Activated CD8-positive, alpha-beta memory T cell treated with anti-CD3 and anti-CD28 coated beads, Interleukin-2, amount 50 U/mL, for 1 hour (primary cell): ENCODE data around the gene DNAJC27.

Experiments used
- DNase-seq: peaks from one replicate; pipeline ENCODE4 v3.0.0-alpha.2; 2020; ENCODE audit errors: extremely low read depth

The DNAJC27 gene

DNA sequence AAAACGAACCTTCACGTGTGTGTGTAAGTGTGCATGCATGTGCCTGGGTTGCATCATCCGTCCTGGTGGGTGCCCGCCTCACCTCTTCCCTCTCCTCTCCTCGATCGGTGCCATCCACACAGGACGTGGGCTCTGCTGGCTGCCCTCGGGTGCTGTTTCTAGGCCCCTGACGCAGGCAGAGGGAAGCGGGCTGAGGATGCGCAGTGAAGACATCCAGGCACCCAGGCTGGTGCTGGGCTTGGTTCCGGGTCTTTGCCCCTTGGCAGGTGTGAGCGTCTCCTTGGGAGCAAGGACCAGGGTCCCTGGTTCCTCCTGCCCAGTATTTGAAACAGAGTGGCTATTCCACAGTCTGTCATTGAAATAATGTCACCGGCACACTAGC, 45.5 kb downstream of the DNAJC27 start:
- DNase-seq, result no peak

DNA sequence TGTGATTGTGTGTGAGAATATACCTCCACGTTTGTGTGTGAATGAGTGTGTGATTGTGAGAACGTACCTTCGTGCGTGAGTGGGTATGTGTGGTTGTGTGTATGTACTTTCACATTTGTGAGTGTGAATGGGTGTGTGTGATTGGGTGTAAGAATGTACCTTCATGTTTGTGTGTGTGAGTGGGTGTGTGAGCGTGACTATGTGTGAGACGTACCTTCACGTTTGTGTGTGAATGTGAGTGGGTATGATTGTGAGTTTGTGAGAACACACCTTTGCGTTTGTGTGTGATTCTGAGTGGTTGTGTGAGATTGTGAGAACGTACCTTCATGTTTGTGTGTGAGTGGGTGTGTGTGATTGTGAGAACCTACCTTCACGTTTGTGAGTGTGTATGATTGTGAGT, 45.9 kb downstream of the DNAJC27 start:
- DNase-seq, result no peak

DNA sequence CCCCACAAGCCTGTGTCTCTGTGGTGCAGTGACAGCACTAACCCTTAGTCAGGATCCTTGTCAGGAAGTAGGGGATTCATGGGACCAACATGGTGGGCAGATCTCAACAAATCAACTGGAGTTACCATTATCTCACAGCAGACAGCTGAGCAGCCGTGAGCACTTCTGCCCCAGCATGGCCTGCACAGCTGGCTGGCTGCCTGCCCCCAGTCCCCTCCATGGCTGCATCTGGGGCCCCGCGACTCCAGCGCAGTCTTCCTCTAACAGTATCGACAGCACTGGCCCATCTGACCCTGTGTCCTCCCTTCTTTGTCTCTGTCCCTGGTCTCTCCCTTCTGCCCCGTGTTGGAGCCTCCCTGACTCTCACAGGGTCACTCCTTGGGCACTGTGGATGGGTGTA, 47.0 kb downstream of the DNAJC27 start:
- DNase-seq, result no peak

DNA sequence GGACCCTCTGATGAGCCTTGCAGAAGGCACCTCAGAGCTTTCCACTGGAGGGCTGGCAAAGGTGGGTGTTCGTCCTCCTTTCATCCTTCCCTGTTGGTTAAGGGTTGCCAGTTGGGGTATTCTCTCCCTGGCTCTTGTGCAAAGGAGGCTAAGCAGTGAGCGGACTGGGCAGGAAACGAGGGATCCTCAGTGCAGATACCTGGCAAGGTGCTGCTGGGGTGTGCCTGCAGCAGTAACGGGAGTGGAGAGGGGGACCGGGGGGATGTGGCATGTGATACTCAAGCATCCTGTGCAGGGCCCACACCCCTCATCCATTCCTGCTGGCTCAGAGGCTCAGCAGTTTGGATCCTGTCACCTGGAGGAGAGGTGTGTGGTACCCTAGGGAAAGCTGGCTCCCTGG, 47.5 kb downstream of the DNAJC27 start:
- DNase-seq, result no peak

DNA sequence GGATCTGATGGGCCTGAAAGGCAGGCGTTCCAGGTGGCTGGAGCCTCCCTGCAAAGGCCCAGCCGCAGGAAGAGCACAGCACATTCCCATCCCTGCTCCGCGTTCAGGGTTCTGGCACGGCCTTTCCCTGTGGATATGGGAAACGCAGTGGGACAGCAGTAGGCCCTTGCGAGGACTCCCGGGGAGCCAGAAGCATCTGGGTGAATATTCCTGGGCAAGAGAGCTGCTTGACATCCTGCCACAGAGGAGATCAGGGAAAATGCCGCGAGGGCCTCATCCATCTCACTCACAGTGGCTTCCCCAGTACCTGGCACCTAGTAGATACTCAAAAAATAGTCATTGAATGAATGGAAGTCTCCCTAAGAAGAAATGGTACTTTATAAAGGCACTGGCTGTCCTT, 48.6 kb downstream of the DNAJC27 start:
- no peak for DNase-seq

DNA sequence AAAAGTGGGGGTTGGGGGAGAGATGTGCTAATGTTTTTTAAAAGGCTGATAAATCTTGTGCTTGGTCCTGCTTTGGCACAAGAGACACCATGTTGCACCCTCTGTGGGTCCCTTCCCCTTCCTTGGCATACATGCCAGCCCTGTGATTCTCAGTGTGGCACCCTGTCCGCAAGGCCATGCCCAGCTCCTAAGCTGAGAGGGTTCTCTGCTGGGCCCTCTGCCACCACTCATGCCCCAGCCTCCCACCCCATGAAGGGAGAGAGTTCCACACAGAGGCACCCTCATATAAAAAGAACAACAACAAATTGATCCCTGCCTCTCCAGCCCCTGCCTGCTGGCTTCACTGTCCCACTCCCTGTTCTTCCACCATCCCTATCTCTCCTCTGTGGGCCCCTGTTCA, 49.2 kb downstream of the DNAJC27 start:
- no peak for DNase-seq

DNA sequence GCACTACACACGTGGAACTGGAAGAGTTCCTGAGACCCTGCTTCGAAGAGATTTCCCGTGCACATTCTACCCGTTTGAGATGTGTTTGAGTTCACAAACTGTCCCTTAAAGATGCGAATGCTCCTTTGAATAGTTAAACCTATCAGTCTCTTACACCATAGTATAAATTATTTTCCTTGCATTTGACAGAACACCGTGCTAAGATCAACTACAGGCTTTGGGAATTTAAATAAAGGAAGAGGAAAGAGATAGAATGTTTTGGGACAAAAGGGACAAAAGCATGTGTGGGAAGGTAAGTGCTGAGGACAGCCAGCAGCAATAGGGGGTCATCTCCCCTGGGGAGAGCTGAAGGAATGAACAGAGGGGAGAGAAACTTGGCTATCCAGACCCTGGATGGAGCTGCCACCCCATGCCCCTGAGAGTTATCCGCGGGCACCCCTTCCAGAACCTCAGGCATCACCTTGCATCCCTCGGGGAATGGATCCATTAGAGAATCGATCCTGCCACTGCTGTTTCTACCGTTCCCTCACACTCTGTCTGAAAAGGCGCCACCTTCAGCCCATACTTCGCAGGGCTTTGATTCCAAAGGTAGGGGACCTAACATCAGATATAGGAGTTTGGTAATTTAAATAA, 50.8 kb downstream of the DNAJC27 start:
- DNase-seq, result no peak

DNA sequence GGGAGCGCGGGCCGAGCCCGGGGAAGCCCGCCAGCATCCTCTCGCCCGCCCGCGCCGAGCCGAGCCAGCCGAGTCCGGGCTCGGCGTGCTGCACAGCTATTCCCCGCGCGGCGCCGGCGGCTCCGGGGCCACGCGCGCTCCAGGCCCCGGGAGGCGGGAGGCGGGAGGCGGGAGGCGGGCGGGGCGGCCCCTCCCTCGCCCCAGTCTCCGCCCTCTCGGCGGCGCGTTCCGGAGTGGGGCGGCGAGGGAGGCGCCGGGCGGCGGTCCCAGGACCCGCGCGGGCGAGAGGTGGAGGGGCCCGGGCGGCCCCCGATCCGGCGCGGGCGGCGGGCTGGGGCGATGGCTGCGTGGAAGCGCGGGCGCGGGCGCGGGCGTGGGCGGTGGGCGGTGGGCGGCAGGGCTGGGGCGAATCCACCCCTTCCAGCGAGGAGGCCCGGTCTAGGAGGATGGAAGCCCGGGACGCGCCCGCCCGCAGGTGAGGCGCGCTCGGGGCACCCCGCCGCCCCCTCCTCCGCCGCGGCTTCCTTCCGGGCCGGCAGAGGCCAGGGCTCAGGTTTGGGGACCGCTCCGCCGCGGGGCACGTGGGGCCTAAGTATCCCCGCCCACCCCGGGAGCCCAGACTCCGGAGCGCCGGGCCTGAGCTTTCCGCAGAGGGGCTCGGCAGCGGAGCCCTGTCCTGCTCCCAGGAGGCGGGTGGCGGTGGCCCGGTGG, 51.5 kb downstream of the DNAJC27 start, which contains the start of gene ADCY3:
Gene ADCY3, minus strand, starts transcription at position 140 of the 711 bp plus-strand sequence. CDS start 1,250 bp downstream, outside the sequence.
- no peak for DNase-seq

DNA sequence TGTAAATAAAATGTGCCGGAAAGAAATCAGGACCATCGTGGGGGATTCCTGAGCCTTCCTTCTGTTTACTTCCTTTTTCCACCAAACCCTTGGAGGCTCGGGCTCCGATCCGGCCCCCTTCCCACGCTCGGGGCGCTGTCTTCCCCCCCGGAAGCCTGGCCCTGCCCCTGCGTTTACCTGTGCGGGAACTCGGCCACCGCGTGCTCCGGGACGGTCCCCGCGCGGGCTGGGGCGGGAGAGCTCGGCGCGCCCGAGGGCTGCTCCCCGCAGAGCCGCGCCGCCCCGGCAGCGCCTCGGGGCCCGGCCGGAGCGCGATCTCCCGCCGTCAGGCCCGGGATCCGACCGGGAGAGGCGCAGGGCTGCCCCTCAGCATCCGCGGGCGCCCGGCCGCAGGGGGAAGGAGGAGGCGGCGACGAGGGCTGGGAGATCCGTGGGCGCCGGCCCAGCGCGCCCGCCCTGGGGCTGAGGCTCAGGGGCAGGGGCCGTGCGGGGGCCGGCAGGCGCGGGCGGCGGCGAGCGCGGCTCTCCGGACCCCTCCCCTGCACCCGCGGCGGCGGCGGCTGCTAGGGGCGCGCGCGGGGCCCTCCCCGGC, 52.2 kb downstream of the DNAJC27 start:
- no peak for DNase-seq

DNA sequence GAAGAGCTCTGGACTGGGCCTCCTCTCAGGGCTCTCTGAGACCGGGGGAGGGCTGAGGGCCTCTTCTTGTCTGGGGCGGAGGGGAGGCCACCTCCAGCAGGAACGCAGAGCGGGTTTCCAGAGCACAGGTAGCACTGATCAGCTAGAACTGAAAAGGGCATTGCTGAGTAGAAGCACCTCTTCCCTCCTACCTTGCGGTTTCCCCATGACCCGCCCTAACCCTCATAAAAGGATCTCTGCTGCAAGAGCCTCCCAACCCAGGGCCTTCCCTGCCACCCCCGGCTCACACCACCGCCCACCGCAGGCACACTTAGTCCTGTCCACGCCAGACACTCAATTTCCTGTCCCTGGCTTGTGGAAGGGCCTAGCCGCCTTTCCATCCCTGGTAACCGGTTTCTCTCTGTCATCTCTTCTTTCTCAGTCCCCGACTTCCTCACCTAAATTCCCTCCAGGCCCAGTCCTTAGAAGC, 52.7 kb downstream of the DNAJC27 start:
- peak; percentile 28 for DNase-seq

DNA sequence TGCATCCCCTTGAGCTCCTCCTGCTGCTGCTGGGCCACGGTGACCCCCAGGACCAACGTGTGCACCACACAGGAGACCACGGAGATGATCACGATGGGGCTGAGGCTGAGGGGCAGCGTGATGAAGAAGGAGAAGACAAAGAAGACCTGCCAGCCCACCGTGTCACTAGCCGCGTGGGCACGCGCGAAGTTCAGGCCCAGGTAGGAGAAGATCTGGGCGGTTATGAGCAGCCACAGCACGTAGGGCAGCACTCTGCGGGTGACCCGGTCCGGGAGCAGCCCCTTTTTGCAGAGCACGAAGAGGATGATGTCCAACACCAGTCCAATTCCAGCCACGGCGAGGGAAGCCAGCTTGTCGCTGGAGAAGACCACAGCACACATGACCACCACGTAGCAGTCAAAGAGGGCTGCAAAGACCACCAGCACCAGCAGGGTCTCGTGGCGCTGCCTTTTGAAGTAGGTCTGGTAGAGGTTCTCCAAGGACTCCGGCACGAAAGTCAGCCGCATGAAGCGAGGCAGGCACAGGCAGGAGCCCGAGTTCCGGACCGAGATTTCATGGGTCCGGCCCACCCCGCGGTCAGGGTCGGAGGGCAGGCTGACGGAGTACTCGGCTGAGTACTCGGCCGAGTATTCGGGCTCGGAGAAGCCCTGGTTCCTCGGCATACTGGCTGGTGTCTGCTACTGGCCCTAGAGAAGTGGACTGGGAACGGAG, 53.3 kb downstream of the DNAJC27 start:
- no peak for DNase-seq

DNA sequence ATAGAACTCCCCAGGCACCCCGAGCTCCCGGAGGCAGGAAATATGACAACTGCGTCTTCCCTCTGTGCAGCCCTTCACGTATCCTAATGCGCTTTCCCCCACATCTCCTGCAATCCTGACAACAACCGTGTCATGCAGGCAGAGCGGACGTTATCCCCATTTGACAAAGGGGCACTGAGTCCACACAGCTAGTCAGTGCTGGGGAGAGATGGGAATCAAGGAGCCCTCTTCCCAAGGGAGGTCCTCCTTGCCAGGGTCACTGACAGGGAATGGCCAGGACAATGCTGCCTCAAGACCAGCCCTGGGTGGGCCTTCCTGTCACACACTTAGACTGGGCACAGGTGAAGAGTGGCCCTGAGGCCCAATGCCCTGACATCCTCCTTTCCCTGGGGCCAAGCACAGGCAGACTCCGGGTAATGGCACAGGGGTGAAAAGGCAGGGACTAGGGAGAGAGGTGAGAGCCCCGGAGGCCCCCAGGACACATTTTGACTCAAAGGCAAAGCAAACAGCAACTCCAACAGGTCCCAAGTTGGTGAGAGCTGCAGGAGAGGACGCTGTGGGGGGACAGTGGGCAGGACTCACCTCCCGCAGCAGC, 53.9 kb downstream of the DNAJC27 start:
- no peak for DNase-seq

DNA sequence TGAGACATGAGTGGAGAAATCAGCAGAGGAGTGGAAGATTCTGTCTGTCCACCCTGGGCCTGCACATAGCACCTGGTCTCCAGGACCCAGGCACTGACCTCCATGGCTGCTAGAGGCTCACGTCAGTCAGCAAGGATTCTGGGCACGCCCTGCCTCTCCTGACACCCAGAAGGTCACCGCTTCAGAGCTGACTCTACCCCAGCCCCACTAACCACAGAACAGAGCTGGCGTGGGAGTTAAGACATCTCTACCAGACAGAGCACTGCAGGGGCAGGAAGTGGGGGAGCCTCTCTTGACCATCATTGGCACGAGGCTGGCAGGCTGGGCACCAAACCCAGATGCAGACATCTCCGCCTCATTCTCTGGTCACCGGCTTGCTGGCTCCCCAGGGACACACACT, 54.7 kb downstream of the DNAJC27 start:
- DNase-seq, result no peak

DNA sequence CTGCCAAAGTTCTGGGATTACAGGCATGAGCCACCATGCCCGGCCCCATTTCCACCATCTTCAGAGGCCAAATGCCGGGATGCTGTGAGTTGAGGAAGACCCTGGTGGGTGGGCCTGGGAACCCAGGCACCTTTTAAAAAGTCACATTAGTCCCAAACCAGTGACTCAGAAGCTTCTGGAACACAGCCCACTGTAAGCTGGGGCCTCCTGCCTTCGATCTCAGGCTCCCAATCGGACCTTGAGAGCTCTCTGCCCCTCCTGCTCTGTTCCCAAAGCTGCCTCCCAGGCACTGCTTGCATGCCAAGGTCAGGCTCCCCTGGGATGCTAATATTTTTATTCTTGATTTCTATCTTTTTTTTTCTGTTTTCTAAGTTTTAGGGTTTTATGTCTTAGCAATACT, 56.0 kb downstream of the DNAJC27 start:
- DNase-seq, result no peak

DNA sequence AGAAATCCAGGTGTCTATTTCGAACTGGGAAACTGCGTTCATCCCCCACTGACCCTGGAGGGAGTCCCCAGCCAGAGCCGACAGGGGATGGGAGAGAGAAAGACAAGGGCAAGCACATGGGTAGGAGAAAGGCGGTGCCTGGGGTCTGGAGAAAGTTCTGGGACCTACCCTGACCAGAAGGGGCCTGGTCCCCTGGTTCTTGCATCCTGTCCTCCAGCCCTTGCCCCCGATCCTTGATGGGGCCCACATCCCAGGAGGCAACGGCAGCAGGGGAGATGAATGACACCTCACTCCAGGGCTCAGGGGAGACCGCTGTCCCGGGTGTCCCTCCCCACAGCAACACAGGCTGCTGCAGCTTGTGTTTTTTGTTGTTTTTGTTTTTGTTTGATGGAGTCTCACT, 56.6 kb downstream of the DNAJC27 start:
- DNase-seq, result no peak

DNA sequence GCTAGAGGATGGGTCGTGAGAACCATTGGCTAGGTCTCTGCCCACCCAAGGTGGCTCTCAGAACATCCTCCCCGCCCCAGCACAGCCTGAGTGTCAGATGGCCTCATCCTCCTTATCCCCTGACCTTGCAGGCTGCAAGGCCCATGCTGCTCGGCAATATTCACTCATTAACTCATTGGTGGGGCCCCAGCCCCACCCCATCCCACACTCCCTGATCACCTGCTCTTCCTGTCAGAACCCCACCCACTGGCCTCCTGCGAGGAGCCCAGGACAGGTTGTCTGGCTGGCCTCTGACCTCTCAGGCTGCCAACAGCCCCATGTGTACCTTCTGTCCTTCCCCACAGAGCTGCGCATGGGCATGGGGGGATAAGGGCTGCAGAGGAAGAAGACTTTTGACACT, 57.0 kb downstream of the DNAJC27 start:
- no peak for DNase-seq

DNA sequence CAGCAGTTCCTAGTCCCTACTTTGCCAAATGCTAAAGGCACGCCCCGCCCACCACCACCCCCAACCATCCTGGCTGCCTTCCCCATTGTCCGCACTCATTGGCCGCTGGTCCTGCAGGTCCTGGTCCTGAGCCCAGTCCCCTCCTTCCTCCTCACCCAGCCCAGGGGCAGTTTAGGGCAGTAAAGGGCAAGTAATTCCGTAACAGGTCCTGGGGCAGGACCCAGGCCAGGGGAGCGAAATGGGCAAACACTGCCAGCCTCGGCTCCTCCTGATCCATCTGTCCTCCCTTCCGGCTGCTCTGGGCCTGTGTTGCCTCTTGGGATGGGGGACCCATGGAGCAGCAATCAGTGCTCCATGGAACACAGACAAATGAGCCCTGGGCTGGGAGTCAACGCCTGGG, 57.8 kb downstream of the DNAJC27 start:
- no peak for DNase-seq

DNA sequence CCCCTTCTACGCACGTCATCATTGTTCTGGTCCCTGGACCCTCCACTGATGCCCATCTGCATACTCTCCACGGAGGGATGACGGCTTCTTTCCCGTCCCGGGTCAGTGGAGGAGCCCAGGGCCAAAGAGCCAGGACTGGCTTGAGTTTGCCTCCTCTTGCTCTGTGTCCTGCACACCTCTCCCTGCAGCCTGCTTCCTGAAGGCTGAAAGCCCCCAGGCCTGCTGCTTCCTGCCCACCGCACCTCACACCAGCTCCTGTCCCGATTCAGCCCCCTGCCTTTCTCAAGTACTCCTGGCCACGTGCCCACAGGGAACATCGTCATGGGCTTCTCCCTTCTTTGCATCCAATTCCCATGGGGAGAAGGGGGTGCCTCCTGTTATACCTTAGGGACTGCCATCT, 58.8 kb downstream of the DNAJC27 start:
- DNase-seq, result no peak

DNA sequence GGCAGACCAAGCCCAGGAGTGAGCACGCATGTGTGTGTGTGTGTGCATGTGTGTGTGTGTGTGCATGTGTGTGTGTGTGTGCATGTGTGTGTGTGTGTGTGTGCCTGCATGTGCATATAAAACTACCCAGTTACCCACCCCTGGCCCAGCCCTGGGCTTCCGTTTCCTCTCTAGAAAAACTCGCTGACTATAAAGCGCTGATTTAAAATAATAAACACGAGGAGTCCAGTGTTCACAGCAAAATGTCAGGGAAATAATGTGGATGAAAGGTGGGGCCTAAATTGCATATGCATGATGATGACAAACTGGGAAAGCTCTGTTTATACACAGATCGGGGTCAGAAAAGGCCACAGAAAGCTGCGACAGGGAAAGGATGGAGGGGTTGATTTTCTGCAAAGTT, 59.2 kb downstream of the DNAJC27 start:
- DNase-seq, result no peak

DNA sequence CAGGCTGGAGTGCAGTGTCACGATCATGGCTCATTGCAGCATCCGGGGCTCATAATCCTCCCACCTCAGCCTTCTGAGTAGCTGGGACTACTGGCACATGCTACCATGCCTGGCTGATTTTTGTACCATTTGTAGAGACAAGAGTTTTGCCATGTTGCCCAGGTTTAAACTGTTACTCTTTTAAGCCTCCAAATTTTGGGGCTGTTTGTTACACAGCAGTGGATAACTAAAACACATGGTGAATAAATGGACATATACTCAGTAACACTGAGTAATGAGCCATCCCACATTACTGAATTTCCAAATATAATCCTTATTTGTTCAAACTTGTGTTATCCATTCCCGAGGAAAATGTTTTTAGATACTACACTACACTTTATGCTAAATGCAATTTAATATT, 61.5 kb downstream of the DNAJC27 start:
- no peak for DNase-seq

DNA sequence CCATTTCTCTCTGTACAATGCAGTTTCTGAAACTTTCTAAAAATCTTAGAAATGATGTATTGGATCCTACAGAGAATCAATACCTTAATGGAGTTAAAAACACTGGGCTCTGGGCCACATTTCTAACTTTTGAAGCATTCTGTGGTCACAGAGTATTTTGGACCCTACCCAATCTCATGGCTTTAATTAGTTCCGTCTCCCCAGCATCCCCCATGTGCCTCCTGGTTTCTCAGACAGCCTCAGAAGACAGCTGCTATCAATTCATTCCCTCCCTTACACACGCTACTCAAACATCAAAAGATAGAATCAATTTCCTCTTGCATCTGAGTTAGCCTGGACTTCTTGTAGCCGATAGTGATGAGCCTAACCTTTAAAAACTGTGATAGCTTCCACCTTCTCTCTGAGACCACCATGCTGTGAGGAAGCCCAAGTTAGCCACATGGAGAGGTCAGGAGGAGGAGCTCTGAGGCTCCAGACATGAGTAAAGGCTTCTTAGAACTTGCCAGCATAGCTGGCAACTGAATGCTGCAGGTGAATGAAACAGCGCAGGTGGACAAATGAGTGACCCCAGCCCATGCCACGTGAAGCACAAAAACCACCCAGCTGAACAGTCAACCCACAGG, 62.1 kb downstream of the DNAJC27 start:
- DNase-seq, result no peak

DNA sequence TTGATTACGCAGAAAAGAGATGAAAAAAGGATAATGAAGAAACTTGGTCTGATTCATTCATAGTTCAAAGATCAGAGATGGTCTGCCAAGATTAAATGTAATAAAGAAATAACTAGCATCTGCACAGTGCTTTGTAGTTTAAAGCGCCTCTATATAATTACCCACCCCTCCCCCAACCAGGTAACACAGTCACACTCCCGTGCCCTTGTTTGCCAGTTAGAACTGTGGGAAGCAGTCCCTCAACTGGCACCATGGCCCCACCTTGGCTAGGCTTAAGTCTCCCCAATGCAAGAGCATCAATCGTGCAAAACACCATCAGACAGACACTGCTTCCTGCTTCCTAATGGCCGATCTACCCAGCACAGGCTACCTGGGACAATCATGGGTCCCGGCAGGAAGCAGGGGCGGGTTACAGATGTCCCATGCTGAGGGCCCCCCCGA, 63.3 kb downstream of the DNAJC27 start:
- DNase-seq, result no peak
